NCI-H345 (cell line): ENCODE results near the gene TRPV4.

Experiments used
- DNase-seq: peaks from one replicate; lab custom pipeline; 2025; lab: John Stamatoyannopoulos, UW

TRPV4 gene

DNA sequence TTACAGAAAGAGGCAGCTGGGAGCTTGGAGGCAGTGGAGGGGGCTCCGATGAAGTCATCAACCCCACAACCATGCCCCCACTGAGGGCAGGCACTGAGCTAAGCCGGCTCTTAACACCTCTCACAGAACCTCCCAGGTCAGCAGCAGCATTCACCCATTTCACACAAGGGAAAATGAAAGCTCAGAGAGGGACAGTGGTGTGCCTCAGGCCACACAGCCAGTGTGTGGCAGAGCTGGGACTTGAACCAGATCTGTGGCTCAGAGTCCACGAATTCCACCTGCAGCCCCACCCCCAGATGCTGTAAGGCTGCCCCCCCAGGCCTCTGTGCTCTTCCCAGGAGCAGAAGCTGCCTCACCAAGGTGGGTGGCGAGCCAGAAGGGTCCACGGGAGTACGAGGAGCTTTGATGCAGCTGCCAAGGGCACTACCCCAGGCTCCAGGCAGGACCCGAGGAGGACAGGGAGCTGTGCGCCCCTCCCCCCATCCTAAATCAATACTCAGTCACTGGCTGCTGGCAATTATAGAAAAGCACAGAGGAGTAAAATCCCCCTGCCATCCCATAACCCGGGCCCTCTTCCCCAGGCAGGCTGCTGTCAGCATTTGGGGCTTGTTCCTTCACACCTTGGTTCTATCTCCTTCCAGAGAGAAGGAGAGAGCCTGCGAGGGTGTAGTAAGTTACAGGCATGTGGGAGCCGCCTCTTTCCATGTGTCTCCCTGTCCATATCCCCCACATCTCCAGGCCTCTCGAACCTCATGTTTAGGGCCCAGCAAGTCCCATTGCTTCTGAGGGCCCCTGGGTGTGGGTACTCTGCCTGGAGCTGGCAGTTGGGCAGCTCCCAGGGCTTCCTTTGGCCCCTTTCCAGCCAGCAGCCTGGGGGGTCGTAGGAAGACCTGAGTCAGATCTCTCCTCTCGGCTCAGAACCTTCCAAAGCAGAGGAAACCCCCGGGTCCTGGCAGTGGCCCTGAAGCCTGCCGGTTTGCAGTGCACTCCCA lies 72.0 kb downstream of the TRPV4 start:
- no peak for DNase-seq

DNA sequence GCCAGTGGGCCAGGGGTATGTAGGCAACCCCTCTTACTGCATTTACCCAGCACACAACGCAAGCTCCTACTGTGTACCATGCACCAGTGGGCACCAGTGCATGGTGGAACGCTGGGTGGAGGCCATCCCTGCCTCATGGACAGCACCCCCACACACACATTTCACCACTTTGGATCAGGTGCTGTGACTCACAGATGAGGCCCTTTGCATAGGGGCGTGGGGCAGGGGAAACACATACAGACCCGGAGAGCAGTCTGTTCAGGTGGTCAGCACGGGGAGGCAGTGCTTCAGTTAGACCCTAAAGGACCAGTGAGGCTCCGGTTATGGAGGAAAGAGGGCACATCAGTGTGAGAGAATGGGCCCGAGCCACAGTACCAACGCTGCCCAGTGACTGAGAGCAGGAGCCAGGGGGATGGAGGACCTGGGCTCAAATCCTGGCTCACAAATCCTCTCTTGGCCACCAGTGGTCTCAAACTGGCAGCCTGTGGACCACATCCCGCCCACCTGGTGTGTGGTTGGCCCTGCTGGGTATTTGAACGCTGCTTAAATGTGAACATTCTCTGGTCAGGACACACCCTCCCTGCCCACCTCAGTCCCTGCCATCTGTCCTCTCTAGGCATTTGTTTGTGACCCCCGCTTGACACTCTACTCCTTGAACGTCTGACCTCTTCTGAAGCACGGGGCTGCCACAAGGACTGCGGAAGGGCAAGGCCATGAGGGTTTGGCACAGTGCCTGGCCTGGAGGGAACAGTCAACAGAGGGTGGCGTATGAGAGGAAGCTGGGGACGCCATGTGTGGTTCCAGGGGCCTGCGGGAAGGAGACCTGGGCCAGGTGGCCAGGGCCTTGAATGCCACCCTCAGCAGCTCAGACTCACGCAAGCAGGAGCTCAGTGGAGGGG lies 72.9 kb downstream of the TRPV4 start:
- peak; percentile 22 for DNase-seq

- DNase-seq: no peak
Measured at GRCh38 chr12:109759595-109759994, 73.6 kb downstream of the TRPV4 start.

- DNase-seq: no peak
Measured at GRCh38 chr12:109758426-109759420, 74.5 kb downstream of the TRPV4 start.

GRCh38 chr12:109757671-109758265 lies 75.4 kb downstream of the TRPV4 start:
- DNase-seq: no peak

DNA sequence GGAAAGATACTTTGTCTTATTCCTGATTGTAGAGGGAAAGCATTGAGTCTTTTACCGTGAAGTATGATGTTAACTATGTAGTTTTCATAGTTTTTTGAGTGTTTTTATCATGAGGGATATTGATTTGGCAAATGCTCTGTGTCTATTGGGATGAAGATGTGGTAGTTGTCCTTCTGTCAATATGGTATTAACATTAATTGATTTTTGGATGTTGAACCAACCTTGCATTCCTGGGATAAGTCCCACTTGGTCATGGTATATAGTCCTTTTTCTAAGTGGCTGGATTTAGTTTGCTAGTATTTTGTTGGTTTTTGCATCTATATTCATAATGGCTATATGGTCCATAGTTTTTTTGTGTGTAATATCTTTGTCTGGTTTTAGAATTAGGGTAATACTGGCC lies 76.7 kb downstream of the TRPV4 start:
- no peak for DNase-seq

DNA sequence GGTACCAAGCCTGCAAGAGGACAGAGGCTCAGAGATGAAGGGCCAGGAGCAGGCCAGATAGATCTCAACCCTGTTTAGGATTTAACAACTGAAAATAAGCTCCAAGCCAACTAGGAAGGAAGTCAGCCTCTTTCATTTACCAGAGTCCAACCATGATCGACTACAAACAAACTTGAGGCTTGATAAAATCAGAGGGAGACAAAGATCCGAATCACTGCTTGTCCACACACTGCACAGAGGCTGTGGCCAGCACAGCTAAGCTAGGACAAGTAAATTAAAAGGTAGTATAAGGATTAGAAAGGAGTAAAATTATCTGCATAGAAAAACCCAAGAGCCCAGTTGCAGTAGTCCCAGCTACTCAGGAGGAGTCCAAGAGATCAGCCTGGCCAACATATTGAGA lies 79.2 kb downstream of the TRPV4 start:
- no peak for DNase-seq

DNA sequence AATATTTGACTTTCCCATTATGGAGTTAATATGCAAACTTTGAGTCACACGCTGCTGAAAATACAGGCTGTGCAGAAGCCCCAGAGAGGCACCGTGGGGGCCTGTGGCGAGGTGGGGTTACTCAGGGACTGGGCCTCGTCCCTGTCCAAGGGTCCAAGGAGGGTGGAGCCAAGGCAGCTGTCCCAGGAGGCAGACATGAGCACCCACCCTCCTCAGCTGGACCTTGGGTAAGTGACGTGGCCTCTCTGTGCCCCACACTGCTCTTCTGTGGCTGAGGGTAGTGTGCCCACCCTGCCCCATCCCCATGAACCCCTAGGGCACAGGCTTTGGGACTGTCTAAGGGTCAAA lies 80.2 kb downstream of the TRPV4 start:
- no peak for DNase-seq

- DNase-seq: no peak
Measured at GRCh38 chr12:109752117-109753053, 80.8 kb downstream of the TRPV4 start.

GRCh38 chr12:109744986-109745942 lies 87.9 kb downstream of the TRPV4 start:
- DNase-seq: no peak

- DNase-seq: no peak
Measured at GRCh38 chr12:109744026-109744425, 89.2 kb downstream of the TRPV4 start.

DNA sequence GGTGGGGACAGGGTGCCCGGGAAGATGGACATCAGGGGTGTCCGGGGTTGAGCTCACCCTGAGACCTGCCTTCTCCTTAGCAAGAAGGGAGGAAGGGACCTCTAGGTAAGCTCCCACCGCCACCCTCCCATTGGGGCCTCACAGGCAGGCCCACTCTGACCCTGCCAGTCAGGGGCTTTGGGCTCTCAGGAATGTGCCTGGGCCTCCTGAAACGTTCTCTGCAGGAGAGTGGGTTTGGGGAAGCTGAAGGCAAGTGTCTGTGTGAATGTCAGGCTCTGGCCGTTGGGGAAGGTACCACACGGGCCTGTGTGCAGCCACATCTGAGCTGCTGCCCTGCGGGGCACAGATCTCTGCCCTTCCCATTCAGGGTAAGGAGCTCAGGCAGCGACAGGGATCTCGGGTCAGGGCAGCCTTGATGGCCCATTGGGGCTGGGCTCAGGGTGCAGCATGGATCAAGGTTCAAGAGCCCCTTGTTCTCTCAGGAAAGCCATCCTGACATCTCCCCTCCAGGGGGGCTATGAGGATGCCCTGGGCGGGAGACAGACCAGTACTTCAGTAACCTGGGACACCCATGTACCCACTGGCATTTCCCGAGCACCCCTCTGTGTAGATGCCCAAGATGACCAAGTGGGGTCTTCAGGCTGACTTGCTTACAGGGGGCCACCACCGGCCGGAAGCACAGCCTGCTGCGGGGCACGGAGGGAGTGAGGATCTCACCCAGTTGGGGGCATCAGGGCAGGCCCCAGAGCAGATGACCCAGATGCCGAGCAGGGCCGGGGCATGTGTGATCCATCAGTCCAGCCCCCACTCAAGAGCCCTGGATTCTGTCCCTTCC lies 89.9 kb downstream of the TRPV4 start:
- DNase-seq: no peak

DNA sequence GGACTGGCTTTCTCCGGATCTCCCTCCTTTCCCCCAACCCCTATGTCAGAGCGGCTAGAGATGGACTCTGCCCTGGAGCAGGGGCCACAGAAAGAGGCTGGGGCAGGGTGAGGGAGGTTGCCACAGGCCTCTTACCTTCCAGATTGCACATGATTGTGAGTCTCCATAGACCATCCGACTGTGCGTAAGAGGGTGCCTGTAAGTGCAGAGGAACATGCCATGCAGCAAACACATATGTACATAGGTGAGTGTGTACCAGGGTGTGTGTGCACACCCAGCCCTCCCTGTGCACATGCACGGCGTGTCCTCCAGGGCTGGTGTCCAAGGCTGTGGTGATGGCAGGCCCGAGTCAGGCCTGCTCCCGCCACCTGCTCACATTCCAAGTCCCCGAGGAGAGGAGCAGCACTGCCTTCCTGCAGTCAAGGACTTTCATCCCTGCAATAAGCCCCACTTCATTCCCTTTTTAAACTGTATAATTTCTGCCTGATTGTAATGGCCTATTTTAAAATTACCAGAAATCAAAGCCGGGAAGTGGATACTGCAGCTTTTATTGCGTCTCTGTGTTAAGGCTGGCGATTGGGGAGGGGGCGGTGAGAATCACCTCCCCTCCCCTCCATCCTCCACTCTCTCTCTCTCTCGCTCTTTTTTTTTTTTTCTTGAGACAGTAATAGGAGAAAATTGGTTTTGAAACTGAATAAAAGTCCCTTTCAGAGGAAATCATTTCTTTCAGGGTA lies 91.1 kb downstream of the TRPV4 start:
- DNase-seq: no peak

GRCh38 chr12:109741286-109741969 lies 91.8 kb downstream of the TRPV4 start:
- DNase-seq: no peak

DNA sequence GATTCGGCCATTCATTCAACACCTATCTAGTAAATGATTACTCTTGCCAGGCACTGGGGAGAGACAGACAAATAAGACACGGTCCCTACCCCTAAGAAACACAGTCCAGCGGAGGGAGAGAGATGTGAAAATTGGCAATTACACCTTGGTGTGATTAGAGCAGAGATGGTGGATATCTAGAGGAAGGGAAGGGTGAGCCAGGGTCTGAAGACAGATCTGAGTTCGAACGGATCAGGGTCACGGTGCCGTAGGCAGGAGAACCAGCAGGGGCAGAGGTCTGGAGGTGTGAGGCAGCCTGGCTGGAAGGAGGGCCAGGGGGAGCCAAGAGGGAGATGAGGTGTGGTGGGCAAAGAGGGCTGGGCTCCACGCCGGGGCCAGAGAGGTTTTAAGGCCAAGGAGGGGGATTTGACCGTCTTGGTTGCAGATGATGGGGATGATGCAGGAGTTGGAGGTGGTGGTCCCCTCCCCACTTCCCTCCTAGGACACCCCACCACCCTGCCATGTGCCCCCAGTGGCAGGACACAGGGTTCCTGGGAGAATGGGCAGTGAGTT lies 92.4 kb downstream of the TRPV4 start:
- no peak for DNase-seq
